GM23338 (cell line): ENCODE measurements around the gene UCP3. TPM values are rescaled to one million over a fixed set of nuclear protein-coding genes. Genes with fewer than 3 reads are reported as not detected.

Experiments
- ATAC-seq: fragments of 200-7000 bp; cut with Tn5 transposase; 3 replicates; pipeline ENCODE4 v1.9.1; 2020
- DNase-seq: peaks from one replicate; pipeline ENCODE4 v3.0.0-alpha.2; 2015; ENCODE audit warnings: low spot score
- H2AFZ ChIP-seq: fragments of 200-600 bp; sonication (generic); 2 replicates; pipeline ENCODE4 v1.8.0; 2016; ENCODE audit warnings: antibody characterized with exemption, mild to moderate bottlenecking, moderate library complexity
- H3F3A ChIP-seq: fragments of 200-600 bp; sonication (generic); replicated peaks from 2 replicates; pipeline ENCODE4 v1.8.0; 2017; ENCODE audit warnings: antibody characterized with exemption, mixed run types, low read depth
- H3K27ac ChIP-seq: fragments of 200-600 bp; sonication (generic); 2 replicates; pipeline ENCODE4 v1.6.1; 2016; ENCODE audit warnings: low read depth
- H3K27me3 ChIP-seq: fragments of 200-600 bp; sonication (generic); 2 replicates; pipeline ENCODE4 v1.8.0; 2016; ENCODE audit warnings: mild to moderate bottlenecking, mixed run types, moderate library complexity; ENCODE audit not compliant: insufficient read depth
- H3K36me3 ChIP-seq: fragments of 200-600 bp; sonication (generic); 2 replicates; pipeline ENCODE4 v1.8.0; 2016; ENCODE audit warnings: mild to moderate bottlenecking; ENCODE audit not compliant: insufficient read depth
- H3K4me1 ChIP-seq: fragments of 200-600 bp; sonication (generic); 2 replicates; pipeline ENCODE4 v1.8.0; 2016; ENCODE audit warnings: mild to moderate bottlenecking, moderate library complexity; ENCODE audit not compliant: insufficient read depth
- H3K4me2 ChIP-seq: fragments of 200-600 bp; sonication (generic); 2 replicates; pipeline ENCODE4 v1.7.1; 2017; ENCODE audit warnings: mixed run types
- H3K4me3 ChIP-seq: fragments of 200-600 bp; sonication (generic); 2 replicates; pipeline ENCODE4 v1.6.1; 2016; ENCODE audit warnings: mixed run types
- H3K79me2 ChIP-seq: fragments of 200-600 bp; sonication (generic); replicated peaks from 2 replicates; pipeline ENCODE4 v1.8.0; 2017; ENCODE audit warnings: mild to moderate bottlenecking; ENCODE audit not compliant: insufficient read depth
- H3K9me2 ChIP-seq: fragments of 200-600 bp; sonication (generic); 2 replicates; pipeline ENCODE4 v1.8.0; 2017; ENCODE audit not compliant: insufficient read depth
- H4K20me1 ChIP-seq: fragments of 200-600 bp; sonication (generic); replicated peaks from 2 replicates; pipeline ENCODE4 v1.8.0; 2017; ENCODE audit warnings: mild to moderate bottlenecking; ENCODE audit not compliant: insufficient read depth
- H3K27ac Mint-ChIP-seq: 2 replicates; pipeline ENCODE4 v1.8.0; 2020; ENCODE audit warnings: inconsistent platforms, mild to moderate bottlenecking, moderate library complexity, mixed read lengths
- H3K27me3 Mint-ChIP-seq: 3 replicates; pipeline ENCODE4 v1.8.0; 2022; ENCODE audit warnings: low read depth, mild to moderate bottlenecking, moderate library complexity, mixed read lengths, inconsistent platforms; ENCODE audit not compliant: insufficient read depth, poor library complexity
- H3K36me3 Mint-ChIP-seq: 3 replicates; pipeline ENCODE4 v1.8.0; 2021; ENCODE audit warnings: low read depth, mild to moderate bottlenecking, inconsistent platforms, moderate library complexity, mixed read lengths
- H3K4me1 Mint-ChIP-seq: 3 replicates; pipeline ENCODE4 v1.8.0; 2020; ENCODE audit warnings: mild to moderate bottlenecking, inconsistent platforms, mixed read lengths
- H3K4me3 Mint-ChIP-seq: 3 replicates; pipeline ENCODE4 v1.8.0; 2021; ENCODE audit warnings: moderate library complexity, mild to moderate bottlenecking, inconsistent platforms, mixed read lengths
- H3K9me3 Mint-ChIP-seq: 3 replicates; pipeline ENCODE4 v1.8.0; 2020; ENCODE audit warnings: moderate library complexity, mild to moderate bottlenecking, inconsistent platforms, mixed read lengths
- CREB1 ChIP-seq: fragments of 250-450 bp; sonication (Bioruptor Pico); IDR thresholded peaks from 2 replicates; pipeline ENCODE4 v1.5.0; 2020; ENCODE audit warnings: low read depth, mild to moderate bottlenecking, moderate library complexity
- CTCF ChIP-seq, 2 experiments: fragments of 200-600 bp in 1 of 2; sonication (generic) in 1 of 2; conservative IDR thresholded peaks; 2 replicates each; pipeline versions ENCODE4 v1.5.1 to v1.6.1; 2016 to 2017; ENCODE audit warnings: antibody characterized with exemption in 2 of 2, low read depth in 2 of 2, mild to moderate bottlenecking in 2 of 2, moderate library complexity in 1 of 2
- ETS1 ChIP-seq: IDR thresholded peaks from 2 replicates; pipeline ENCODE4 v1.6.1; 2016; ENCODE audit warnings: antibody characterized with exemption
- EZH2 ChIP-seq: fragments of 200-600 bp; sonication (generic); IDR thresholded peaks from one replicate; pipeline ENCODE4 v1.8.0; 2017; ENCODE audit warnings: antibody characterized with exemption, mild to moderate bottlenecking, low read depth; ENCODE audit not compliant: unreplicated experiment
- EZH2phosphoT487 ChIP-seq: fragments of 200-600 bp; sonication (generic); IDR thresholded peaks from one replicate; pipeline ENCODE4 v1.8.1; 2018; ENCODE audit warnings: antibody characterized with exemption; ENCODE audit not compliant: unreplicated experiment
- JUNB ChIP-seq: IDR thresholded peaks from one replicate; pipeline ENCODE4 v1.6.1; 2016; ENCODE audit warnings: antibody characterized with exemption; ENCODE audit not compliant: unreplicated experiment
- NANOG ChIP-seq: IDR thresholded peaks from 2 replicates; pipeline ENCODE4 v1.6.1; 2016; ENCODE audit warnings: antibody characterized with exemption, borderline replicate concordance
- POLR2AphosphoS5 ChIP-seq: IDR thresholded peaks from 2 replicates; pipeline ENCODE4 v1.6.1; 2016; ENCODE audit warnings: antibody characterized with exemption, low read depth
- STAT1 ChIP-seq: IDR thresholded peaks from one replicate; pipeline ENCODE4 v1.6.1; 2016; ENCODE audit warnings: antibody characterized with exemption; ENCODE audit not compliant: unreplicated experiment
- ZNF114 ChIP-seq: fragments of 250-450 bp; sonication (Bioruptor Pico); IDR thresholded peaks from 2 replicates; pipeline ENCODE4 v1.5.0; 2020; ENCODE audit warnings: mild to moderate bottlenecking, moderate library complexity
- ZNF331 ChIP-seq: fragments of 250-450 bp; sonication (Bioruptor Pico); IDR thresholded peaks from 2 replicates; pipeline ENCODE4 v1.5.0; 2020; ENCODE audit warnings: low read depth, mild to moderate bottlenecking, moderate library complexity
- ZNF462 ChIP-seq: fragments of 250-450 bp; sonication (Bioruptor Pico); IDR thresholded peaks from 2 replicates; pipeline ENCODE4 v1.5.0; 2020; ENCODE audit warnings: mild to moderate bottlenecking, moderate library complexity
- polyA plus RNA-seq: library from polyadenylated mRNA; unstranded; fragments of >200 nt; fragmentation: Nextera tagmentation; extraction: Ambion mirVana; gene quantifications from 2 replicates; pipeline ENCODE4 v1.2.1, GENCODE V29; 2016
- total RNA-seq: library from RNA; depleted of rRNA; stranded (reverse); fragments of >200 nt; shearing (Covaris generic); gene quantifications from 2 replicates; pipeline ENCODE4 v1.2.3, GENCODE V29; 2014
- TF ChIP-seq, protein P1 (sequence below): IDR thresholded peaks from one replicate; pipeline ENCODE4 v1.6.1; 2018; ENCODE audit warnings: antibody characterized with exemption; ENCODE audit not compliant: unreplicated experiment

UCP3 gene
- total and polyA plus RNA-seq, 2 experiments from 2014 or later: 0.21 to 0.40 TPM

DNA sequence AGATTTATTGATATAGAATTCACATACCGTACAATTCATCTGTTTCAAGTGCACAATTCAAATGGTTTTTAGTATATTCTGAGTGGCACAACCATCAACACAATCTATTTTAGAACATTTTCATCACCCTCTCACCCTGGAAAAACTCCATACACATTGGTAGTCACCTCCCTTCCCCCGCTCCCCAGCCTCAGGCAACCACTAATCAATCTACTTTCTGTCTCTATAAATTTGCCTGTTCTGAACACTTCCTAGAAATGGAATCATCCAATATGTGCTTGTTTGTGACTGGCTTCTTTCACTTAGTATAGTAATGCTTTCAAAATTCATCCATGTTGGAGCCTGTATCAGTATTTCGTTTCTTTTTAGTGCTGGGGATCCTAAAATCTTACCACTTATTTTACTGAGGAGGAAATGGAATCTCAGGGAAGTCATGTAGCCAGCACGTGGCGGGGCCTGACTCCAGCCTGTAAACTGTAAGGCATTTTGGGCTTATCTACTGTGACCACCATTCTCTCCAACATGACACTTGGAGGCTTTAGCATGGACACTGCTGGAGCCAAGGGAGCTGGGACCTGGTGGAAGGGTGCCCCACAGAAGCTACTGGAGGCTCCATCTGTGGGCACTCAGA, 905 bp upstream of the UCP3 start (continued):
- TF ChIP-seq ETS1: no peak
- no peak for TF ChIP-seq NANOG
- no peak for TF ChIP-seq ZNF114 (CRISPR knock-in tag)
- no peak for TF ChIP-seq POLR2AphosphoS5
- TF ChIP-seq, protein P1, sequence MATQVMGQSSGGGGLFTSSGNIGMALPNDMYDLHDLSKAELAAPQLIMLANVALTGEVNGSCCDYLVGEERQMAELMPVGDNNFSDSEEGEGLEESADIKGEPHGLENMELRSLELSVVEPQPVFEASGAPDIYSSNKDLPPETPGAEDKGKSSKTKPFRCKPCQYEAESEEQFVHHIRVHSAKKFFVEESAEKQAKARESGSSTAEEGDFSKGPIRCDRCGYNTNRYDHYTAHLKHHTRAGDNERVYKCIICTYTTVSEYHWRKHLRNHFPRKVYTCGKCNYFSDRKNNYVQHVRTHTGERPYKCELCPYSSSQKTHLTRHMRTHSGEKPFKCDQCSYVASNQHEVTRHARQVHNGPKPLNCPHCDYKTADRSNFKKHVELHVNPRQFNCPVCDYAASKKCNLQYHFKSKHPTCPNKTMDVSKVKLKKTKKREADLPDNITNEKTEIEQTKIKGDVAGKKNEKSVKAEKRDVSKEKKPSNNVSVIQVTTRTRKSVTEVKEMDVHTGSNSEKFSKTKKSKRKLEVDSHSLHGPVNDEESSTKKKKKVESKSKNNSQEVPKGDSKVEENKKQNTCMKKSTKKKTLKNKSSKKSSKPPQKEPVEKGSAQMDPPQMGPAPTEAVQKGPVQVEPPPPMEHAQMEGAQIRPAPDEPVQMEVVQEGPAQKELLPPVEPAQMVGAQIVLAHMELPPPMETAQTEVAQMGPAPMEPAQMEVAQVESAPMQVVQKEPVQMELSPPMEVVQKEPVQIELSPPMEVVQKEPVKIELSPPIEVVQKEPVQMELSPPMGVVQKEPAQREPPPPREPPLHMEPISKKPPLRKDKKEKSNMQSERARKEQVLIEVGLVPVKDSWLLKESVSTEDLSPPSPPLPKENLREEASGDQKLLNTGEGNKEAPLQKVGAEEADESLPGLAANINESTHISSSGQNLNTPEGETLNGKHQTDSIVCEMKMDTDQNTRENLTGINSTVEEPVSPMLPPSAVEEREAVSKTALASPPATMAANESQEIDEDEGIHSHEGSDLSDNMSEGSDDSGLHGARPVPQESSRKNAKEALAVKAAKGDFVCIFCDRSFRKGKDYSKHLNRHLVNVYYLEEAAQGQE: no peak
- TF ChIP-seq CREB1 (CRISPR knock-in tag): no peak
- no peak for TF ChIP-seq EZH2
- no peak for TF ChIP-seq EZH2phosphoT487
- TF ChIP-seq JUNB: no peak
- no peak for TF ChIP-seq STAT1

- Histone ChIP-seq H3K9me2 (no peaks in the 10 kb centered on the region), H2AFZ (no peak overlapping the region), H3K27me3 (no peaks in the 10 kb centered on the region), H3K4me1 (0 out of 2 replicates have a peak, but pooled peaks cover 5% of the 10 kb centered on the region), H3K4me3 (no peak overlapping the region), H3K27ac (no peak overlapping the region), H3K79me2 (no peaks in the 10 kb centered on the region), H3K4me2 (no peak overlapping the region), H4K20me1 (no peaks in the 10 kb centered on the region), H3F3A (no peaks in the 10 kb centered on the region), H3K36me3 (no peaks in the 10 kb centered on the region)
- Mint-ChIP-seq H3K36me3 (peaks cover 3% of the 10 kb centered on the region; the same call in 1 of the 3 replicates), H3K27me3 (peaks cover 10% of the 10 kb centered on the region), H3K4me1 (peaks cover 17% of the 10 kb centered on the region), H3K4me3 (no peak overlapping the region), H3K9me3 (no peaks in the 10 kb centered on the region), H3K27ac (no peak overlapping the region)
- no peak for ATAC-seq
- no peak for DNase-seq
- TF ChIP-seq ZNF331 (CRISPR knock-in tag): no peak
- no peak for TF ChIP-seq CTCF (conservative IDR thresholded peaks at IDR 0.05; ENCODE audit: low read depth in 2 of 2)
- no peak for TF ChIP-seq ZNF462 (CRISPR knock-in tag)
- no peak for TF ChIP-seq CREB1 (CRISPR knock-in tag)
- no peak for TF ChIP-seq STAT1
- TF ChIP-seq NANOG: no peak
- no peak for TF ChIP-seq EZH2phosphoT487
- no peak for TF ChIP-seq POLR2AphosphoS5
These were observed 304 bp upstream of the UCP3 start for GRCh38 chr11:74009230-74009547.
